ENCODE results near the gene MOB4. TPM values are rescaled to one million over a fixed set of nuclear protein-coding genes. Genes with fewer than 3 reads are reported as not detected.
A peak's percentile ranks its signal among the peaks of the same experiment; 100 is the strongest.
"Not testable (repeated sequence)": the region's sequence is repeated elsewhere in the genome, so short reads cannot be mapped to it uniquely, and the experiment has no call there.

MOB4 gene
- total RNA-seq (ENCODE audit: unreplicated experiment) = 31.0 TPM
- long read RNA-seq, transcript MOB4-202 (8 exons, 3,986 nt) = major isoform, 72 of 78 reads
- long read RNA-seq, partial matches to known transcripts = 1 of 78 reads
- long read RNA-seq, other reads (novel, unspliced or antisense) = 2 of 78 reads

DNA sequence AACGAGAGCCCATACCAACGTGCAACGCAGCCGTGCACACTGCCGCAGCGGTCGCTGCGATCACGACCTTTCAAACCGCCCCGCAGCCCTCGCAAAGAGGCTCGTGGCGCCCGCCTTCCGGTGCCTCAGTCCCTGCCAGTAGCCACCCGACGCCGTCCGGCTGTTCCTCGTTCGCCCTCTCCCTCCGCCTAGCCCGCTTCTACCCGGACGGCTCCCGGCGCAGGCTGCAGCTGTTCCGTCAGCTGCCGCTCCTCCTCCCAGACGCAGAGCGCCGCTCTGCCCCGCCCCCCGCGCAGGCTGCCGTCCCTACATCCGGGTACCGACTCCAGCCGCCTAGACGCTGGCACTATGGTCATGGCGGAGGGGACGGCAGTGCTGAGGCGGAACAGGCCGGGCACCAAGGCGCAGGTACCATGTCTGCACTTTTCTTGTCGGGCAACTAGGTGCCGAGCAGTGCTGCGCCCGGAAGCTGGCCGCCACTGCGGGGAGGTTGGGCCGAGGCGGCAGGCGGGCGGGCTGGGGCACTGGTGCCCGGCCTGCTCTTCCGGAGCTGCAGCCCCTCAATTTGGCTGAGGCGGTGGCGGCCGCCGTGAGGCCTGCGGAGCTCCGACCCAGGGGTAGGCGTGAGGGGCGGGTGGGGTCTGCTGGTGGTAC is at the start of gene MOB4:
TSS of gene MOB4 (plus strand) at position 328 of the 654 bp plus-strand sequence. CDS start at position 349, 21 bp downstream.
- Mint-ChIP-seq H3K9me3 (ENCODE audit: unreplicated experiment) (no peaks in the 10 kb centered on the region), H3K36me3 (ENCODE audit: low read depth, unreplicated experiment) (peaks cover 9% of the 10 kb centered on the region), H3K4me1 (ENCODE audit: unreplicated experiment) (peaks cover 16% of the 10 kb centered on the region), H3K27ac (ENCODE audit: unreplicated experiment) (peak within 1 kb of the TSS; percentile 98), H3K27me3 (ENCODE audit: unreplicated experiment) (peaks cover 7% of the 10 kb centered on the region), H3K4me3 (ENCODE audit: unreplicated experiment) (peak within 1 kb of the TSS; percentile 100)
- DNase-seq (ENCODE audit: low spot score) = peak; percentile 98
- TF ChIP-seq, protein P1, sequence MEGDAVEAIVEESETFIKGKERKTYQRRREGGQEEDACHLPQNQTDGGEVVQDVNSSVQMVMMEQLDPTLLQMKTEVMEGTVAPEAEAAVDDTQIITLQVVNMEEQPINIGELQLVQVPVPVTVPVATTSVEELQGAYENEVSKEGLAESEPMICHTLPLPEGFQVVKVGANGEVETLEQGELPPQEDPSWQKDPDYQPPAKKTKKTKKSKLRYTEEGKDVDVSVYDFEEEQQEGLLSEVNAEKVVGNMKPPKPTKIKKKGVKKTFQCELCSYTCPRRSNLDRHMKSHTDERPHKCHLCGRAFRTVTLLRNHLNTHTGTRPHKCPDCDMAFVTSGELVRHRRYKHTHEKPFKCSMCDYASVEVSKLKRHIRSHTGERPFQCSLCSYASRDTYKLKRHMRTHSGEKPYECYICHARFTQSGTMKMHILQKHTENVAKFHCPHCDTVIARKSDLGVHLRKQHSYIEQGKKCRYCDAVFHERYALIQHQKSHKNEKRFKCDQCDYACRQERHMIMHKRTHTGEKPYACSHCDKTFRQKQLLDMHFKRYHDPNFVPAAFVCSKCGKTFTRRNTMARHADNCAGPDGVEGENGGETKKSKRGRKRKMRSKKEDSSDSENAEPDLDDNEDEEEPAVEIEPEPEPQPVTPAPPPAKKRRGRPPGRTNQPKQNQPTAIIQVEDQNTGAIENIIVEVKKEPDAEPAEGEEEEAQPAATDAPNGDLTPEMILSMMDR (IDR thresholded peaks at IDR 0.05; ENCODE audit: unreplicated experiment) = no peak

DNA sequence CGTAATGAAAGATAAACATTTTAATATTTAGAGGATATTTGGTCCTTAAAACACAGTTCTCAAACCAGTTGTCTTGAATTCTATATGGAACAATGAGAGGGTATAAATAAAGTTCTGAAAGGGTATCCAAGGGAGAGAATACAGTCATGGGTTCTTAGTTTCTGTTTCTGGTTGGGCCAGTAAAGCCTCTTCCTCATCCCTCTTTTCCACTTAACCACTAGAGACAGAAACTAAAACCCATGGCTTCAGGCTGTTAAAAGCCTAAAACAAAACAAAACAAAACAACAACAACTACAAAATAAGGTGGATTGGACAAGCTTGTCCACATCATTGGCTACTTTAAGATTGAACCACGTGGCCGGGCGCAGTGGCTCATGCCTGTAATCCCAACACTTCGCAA is 43.7 kb upstream of the MOB4 start:
- H3K27ac Mint-ChIP-seq (ENCODE audit: unreplicated experiment) = no peak overlapping the region

DNA sequence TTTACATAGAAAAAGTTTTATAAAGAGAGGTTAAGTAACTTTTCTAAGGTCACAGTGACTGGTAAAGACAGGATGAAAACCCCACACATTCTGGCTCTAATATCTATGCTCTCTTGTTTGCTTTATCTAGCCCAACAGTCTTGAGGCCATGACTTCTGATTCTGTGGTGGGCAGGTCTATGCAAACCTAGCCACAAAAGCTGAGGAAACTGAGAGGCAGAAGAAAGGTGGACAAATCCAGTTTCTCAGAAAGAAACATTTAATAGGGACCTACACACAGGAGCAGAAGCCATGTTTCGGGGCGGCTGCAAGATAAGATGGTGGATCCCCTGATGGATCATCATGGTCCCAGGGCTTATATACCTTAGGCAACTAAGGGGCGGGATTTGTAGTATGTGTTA is 38.1 kb upstream of the MOB4 start:
- Mint-ChIP-seq H3K27me3 (ENCODE audit: unreplicated experiment) (peaks cover 3% of the 10 kb centered on the region), H3K4me1 (ENCODE audit: unreplicated experiment) (peaks cover 22% of the 10 kb centered on the region), H3K36me3 (ENCODE audit: low read depth, unreplicated experiment) (peaks cover 17% of the 10 kb centered on the region), H3K9me3 (ENCODE audit: unreplicated experiment) (no peaks in the 10 kb centered on the region), H3K4me3 (ENCODE audit: unreplicated experiment) (no peak overlapping the region), H3K27ac (ENCODE audit: unreplicated experiment) (peak overlapping the region; percentile 79)
- TF ChIP-seq, protein P1 (IDR thresholded peaks at IDR 0.05; ENCODE audit: unreplicated experiment) = no peak
- DNase-seq (ENCODE audit: low spot score) = no peak

More for the DNA sequence above, 43.7 kb upstream of the MOB4 start:
- peaks cover 17% of the 10 kb centered on the region for H3K36me3 Mint-ChIP-seq (ENCODE audit: low read depth, unreplicated experiment)
- H3K27me3 Mint-ChIP-seq (ENCODE audit: unreplicated experiment) = peaks cover 2% of the 10 kb centered on the region
- H3K4me3 Mint-ChIP-seq (ENCODE audit: unreplicated experiment) = no peak overlapping the region
- DNase-seq (ENCODE audit: low spot score) = no peak
- TF ChIP-seq, protein P1 (IDR thresholded peaks at IDR 0.05; ENCODE audit: unreplicated experiment) = no peak
- H3K4me1 Mint-ChIP-seq (ENCODE audit: unreplicated experiment) = peaks cover 3% of the 10 kb centered on the region
- H3K9me3 Mint-ChIP-seq (ENCODE audit: unreplicated experiment) = no peaks in the 10 kb centered on the region

DNA sequence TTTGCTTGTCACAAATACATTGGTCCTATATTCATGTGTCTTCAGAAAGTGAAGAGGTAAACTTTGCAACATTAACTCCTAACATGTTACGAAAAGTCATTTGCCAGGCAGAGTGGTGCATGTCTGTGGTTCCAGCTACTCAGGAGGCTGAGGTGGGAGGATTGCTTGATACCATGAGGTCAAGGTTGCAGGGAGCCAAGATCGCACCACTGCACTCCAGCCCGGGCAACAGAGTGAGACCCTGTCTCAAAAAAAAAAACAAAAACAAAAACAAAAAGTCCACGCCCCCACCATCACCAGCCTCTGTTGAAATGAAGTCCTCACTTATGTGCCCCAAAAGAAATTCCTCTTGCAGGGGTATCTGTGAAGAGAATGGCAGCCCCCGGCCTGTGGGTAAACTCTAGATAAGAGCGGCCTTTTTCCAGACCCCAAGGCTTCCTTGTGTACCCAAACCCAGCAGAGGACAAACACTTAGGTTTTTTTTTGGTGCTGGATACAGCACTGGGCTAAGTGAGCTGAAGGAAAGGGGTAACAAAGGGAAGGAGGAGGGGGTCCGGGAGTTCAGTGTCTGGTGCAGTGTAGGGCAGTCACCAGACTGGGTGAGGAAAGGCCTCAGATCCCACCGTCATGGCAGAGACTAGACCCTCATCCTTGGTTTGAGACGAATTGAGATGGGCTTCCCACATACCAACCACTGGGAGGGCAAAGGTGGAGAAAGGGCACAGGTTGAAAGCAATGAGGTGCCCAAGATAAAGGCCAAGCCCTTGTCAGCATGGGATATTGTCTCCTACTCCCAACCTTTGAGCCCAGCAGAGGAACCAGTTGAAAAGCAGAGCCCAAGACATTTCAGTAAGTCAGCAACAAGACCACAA is 35.5 kb upstream of the MOB4 start:
- Mint-ChIP-seq H3K4me3 (ENCODE audit: unreplicated experiment) (peak overlapping the region; percentile 10), H3K27me3 (ENCODE audit: unreplicated experiment) (peaks cover 4% of the 10 kb centered on the region), H3K9me3 (ENCODE audit: unreplicated experiment) (no peaks in the 10 kb centered on the region), H3K36me3 (ENCODE audit: low read depth, unreplicated experiment) (peaks cover 22% of the 10 kb centered on the region), H3K27ac (ENCODE audit: unreplicated experiment) (no peak overlapping the region), H3K4me1 (ENCODE audit: unreplicated experiment) (peaks cover 21% of the 10 kb centered on the region)
- no peak for DNase-seq (ENCODE audit: low spot score)
- TF ChIP-seq, protein P1 (IDR thresholded peaks at IDR 0.05; ENCODE audit: unreplicated experiment) = no peak

DNA sequence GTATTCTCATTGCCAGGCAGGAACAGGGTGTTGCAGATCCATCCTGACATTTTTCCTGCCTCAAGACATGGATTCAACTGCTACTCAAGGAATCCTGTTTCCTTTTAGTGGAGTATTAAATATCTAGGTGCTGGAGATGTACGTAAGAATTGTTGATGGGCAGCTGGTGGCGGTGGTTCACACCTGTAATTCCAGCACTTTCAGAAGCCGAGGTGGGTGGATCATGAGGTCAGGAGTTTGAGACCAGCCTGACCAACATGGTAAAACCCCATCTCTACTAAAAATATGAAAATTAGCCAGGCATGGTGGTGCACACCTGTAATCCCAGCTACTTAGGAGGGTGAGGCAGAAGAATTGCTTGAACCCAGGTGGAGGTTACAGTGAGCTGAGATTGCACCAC is 31.6 kb upstream of the MOB4 start:
- DNase-seq (ENCODE audit: low spot score); H3K4me1 Mint-ChIP-seq (ENCODE audit: unreplicated experiment); H3K4me3 Mint-ChIP-seq (ENCODE audit: unreplicated experiment); H3K9me3 Mint-ChIP-seq (ENCODE audit: unreplicated experiment); H3K27me3 Mint-ChIP-seq (ENCODE audit: unreplicated experiment): not testable (repeated sequence)
- Mint-ChIP-seq H3K27ac (ENCODE audit: unreplicated experiment) (peak overlapping the region; percentile 31), H3K36me3 (ENCODE audit: low read depth, unreplicated experiment) (peaks cover 41% of the 10 kb centered on the region)
